Measurements from ENCODE around the gene TEAD2. TPM values are rescaled to one million over a fixed set of nuclear protein-coding genes. Genes with fewer than 3 reads are reported as not detected.

TEAD2 gene
- total RNA-seq (2014; rRNA removed) (56.2 and 72.2 TPM in 2 replicates), Bru-seq, nascent RNA (percentile 66 among the genes with signal in this experiment), BruChase-seq, experiment 1, labeled RNA remaining after a 6-hour chase (percentile 73 among the genes with signal in this experiment), BruChase-seq, experiment 2, labeled RNA remaining after a 2-hour chase (percentile 68 among the genes with signal in this experiment)
- long read RNA-seq, partial matches to known transcripts, result 39 of 61 reads
- long read RNA-seq, other reads (novel, unspliced or antisense), result 16 of 61 reads

- H3K79me2 ChIP-seq (ENCODE audit: low read length), result peaks cover 6% of the 10 kb centered on the region; the same call in 1 of the 2 replicates
- H3K4me3 ChIP-seq (ENCODE audit: low read length), result peak within 1 kb of the TSS; percentile 83
- H2AFZ ChIP-seq (ENCODE audit: low read length), result peak within 1 kb of the TSS; percentile 90
- peak; percentile 63 for DNase-seq
- CTCF ChIA-PET, result interaction anchor here (0.6 to 0.7 kb wide), 3 partner anchors 79 to 90 kb away, joined by 3 to 8 read pairs (median 4); partner anchors contain the start of gene PIH1D1
- peak; percentile 13 for ATAC-seq
- H3F3A ChIP-seq (ENCODE audit: low read length, unreplicated experiment), result peaks cover 7% of the 10 kb centered on the region
- no peaks in the 10 kb centered on the region for H3K9me3 ChIP-seq (ENCODE audit: low read length)
- H3K9me2 ChIP-seq (replicated peaks; ENCODE audit: low read length), result no peaks in the 10 kb centered on the region
- TSS peak; percentile 20 for BruUV-seq (replicated peaks)
- no peaks in the 10 kb centered on the region for H3K27me3 ChIP-seq (ENCODE audit: low read length)
- POLR2A ChIA-PET (ENCODE audit: unreplicated experiment), result interaction anchor here (0.5 to 1.0 kb wide), 4 partner anchors 16 to 369 kb away, joined by 4 to 13 read pairs (median 8); partner anchors contain the start of gene GYS1
- TF ChIP-seq EZH2 (IDR thresholded peaks at IDR 0.05; ENCODE audit: low read length, unreplicated experiment) (no peak), CTCF (conservative IDR thresholded peaks at IDR 0.05; ENCODE audit: low read depth, low read length) (no peak), EZH2phosphoT487 (IDR thresholded peaks at IDR 0.05; ENCODE audit: borderline replicate concordance, low read length) (no peak)
- peak within 1 kb of the TSS; percentile 15 for H3K27ac ChIP-seq (ENCODE audit: low read length)
- H3K9ac ChIP-seq (ENCODE audit: low read length), result peak within 1 kb of the TSS; percentile 84
- intact Hi-C loops (cut with micrococcal nuclease), result loop anchor here (2.0 kb wide), 1 partner anchor 31 kb away; no protein-coding TSS in a partner anchor
- peak within 1 kb of the TSS; percentile 95 for H3K4me2 ChIP-seq (ENCODE audit: low read length)
- H3K4me1 ChIP-seq (ENCODE audit: insufficient read depth, low read length), result peaks cover 11% of the 10 kb centered on the region
- H3K36me3 ChIP-seq (ENCODE audit: low read depth, low read length), result peaks cover 6% of the 10 kb centered on the region
- H4K20me1 ChIP-seq (ENCODE audit: low read length), result no peaks in the 10 kb centered on the region
Observed at GRCh38 chr19:49362048-49362928, at the start of gene TEAD2. TSS of gene TEAD2 (minus strand) at chr19:49362416. CDS start at chr19:49360075, 2,341 bp downstream.

GRCh38 chr19:49411681-49412326, 49.6 kb upstream of the TEAD2 start:
- Histone ChIP-seq H3F3A (ENCODE audit: low read length, unreplicated experiment) (no peaks in the 10 kb centered on the region), H3K4me3 (ENCODE audit: low read length) (no peak overlapping the region), H3K4me1 (ENCODE audit: insufficient read depth, low read length) (no peaks in the 10 kb centered on the region), H4K20me1 (ENCODE audit: low read length) (no peaks in the 10 kb centered on the region), H2AFZ (ENCODE audit: low read length) (no peak overlapping the region), H3K27me3 (ENCODE audit: low read length) (peaks cover 15% of the 10 kb centered on the region), H3K36me3 (ENCODE audit: low read depth, low read length) (no peaks in the 10 kb centered on the region), H3K27ac (ENCODE audit: low read length) (no peak overlapping the region), H3K79me2 (ENCODE audit: low read length) (no peaks in the 10 kb centered on the region), H3K4me2 (ENCODE audit: low read length) (no peak overlapping the region), H3K9ac (ENCODE audit: low read length) (no peak overlapping the region), H3K9me3 (ENCODE audit: low read length) (no peaks in the 10 kb centered on the region), H3K9me2 (replicated peaks; ENCODE audit: low read length) (no peaks in the 10 kb centered on the region)
- ChIA-PET CTCF (no interaction called here), POLR2A (ENCODE audit: unreplicated experiment) (no interaction called here)
- no TSS peak for BruUV-seq (replicated peaks)
- no peak for ATAC-seq
- no peak for TF ChIP-seq EZH2 (IDR thresholded peaks at IDR 0.05; ENCODE audit: low read length, unreplicated experiment)
- DNase-seq, result no peak
- intact Hi-C loops (cut with micrococcal nuclease), result no loop called here

GRCh38 chr19:49409441-49410029, 47.3 kb upstream of the TEAD2 start:
- H3K4me1 ChIP-seq (ENCODE audit: insufficient read depth, low read length), result no peaks in the 10 kb centered on the region
- H3K9ac ChIP-seq (ENCODE audit: low read length), result no peak overlapping the region
- no peaks in the 10 kb centered on the region for H3K9me3 ChIP-seq (ENCODE audit: low read length)
- TF ChIP-seq EZH2phosphoT487 (IDR thresholded peaks at IDR 0.05; ENCODE audit: borderline replicate concordance, low read length) (no peak), CTCF (conservative IDR thresholded peaks at IDR 0.05; ENCODE audit: low read depth, low read length) (no peak), EZH2 (IDR thresholded peaks at IDR 0.05; ENCODE audit: low read length, unreplicated experiment) (no peak)
- H3K27me3 ChIP-seq (ENCODE audit: low read length), result no peaks in the 10 kb centered on the region
- H4K20me1 ChIP-seq (ENCODE audit: low read length), result no peaks in the 10 kb centered on the region
- BruUV-seq (replicated peaks), result no TSS peak
- no peak overlapping the region for H3K4me3 ChIP-seq (ENCODE audit: low read length)
- H3K36me3 ChIP-seq (ENCODE audit: low read depth, low read length), result no peaks in the 10 kb centered on the region
- DNase-seq (no peak), ATAC-seq (no peak)
- H2AFZ ChIP-seq (ENCODE audit: low read length), result no peak overlapping the region
- no peaks in the 10 kb centered on the region for H3K9me2 ChIP-seq (replicated peaks; ENCODE audit: low read length)
- H3K79me2 ChIP-seq (ENCODE audit: low read length), result no peaks in the 10 kb centered on the region
- H3K27ac ChIP-seq (ENCODE audit: low read length), result no peak overlapping the region
- CTCF ChIA-PET, result interaction anchor here (0.6 kb wide), 1 partner anchor 251 kb away, joined by 3 read pairs; no protein-coding TSS in a partner anchor
- no peaks in the 10 kb centered on the region for H3F3A ChIP-seq (ENCODE audit: low read length, unreplicated experiment)
- intact Hi-C loops (cut with micrococcal nuclease), result no loop called here
- POLR2A ChIA-PET (ENCODE audit: unreplicated experiment), result no interaction called here
- no peak overlapping the region for H3K4me2 ChIP-seq (ENCODE audit: low read length)
